Stimulated activated naive CD4-positive, alpha-beta T cell treated with Interleukin-2 at 50 U/mL for 16 hours (primary cell): ENCODE data around the gene ACAA2.

Experiments
- DNase-seq: peaks from one replicate; lab custom pipeline; 2025; lab: John Stamatoyannopoulos, UW

The ACAA2 gene

DNA sequence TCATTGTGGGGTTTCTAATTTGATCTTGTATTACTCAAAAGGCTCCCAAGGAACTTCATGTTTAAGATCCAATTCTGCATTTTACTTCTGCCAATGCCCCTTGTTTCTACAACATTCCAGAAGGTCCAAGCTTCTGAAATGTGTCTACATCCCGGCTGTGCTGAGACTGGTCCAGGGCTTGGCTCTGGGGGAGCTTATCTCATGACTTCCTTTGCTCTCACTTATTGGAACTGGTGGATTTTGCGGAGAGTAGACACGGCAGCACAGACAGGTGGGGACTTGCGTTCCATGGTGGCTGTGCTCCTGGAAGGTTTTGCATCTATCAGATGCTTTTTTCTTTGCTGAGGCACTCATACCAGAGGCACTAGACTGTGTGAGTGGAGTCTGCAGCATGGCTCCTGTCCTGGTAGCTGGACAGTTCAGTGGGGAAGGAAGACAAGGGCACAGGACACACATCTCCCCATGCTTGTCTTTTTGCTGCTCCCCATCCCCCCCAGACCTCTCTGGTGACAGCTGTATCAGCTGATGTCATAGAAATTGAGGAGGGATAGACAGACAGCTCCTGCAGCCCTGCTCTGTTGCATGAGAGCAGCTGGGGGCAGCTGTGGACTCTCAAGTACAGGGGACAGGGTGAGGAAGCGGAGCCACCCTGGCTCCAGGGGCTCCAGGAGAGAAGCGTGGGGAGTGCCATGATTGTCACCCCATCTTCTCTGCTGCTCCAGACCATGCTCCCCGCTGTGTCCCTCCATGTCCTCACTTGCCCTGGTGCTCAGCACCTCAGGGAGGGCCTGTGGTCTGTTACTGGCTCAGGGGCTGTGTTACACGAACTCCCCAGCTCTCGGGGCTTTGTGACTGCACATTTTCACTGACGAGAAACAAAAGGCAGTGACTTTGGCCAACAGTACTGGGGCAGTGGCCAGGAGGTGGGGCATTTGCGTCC is 46.0 kb downstream of the ACAA2 start:
- DNase-seq: no peak

DNA sequence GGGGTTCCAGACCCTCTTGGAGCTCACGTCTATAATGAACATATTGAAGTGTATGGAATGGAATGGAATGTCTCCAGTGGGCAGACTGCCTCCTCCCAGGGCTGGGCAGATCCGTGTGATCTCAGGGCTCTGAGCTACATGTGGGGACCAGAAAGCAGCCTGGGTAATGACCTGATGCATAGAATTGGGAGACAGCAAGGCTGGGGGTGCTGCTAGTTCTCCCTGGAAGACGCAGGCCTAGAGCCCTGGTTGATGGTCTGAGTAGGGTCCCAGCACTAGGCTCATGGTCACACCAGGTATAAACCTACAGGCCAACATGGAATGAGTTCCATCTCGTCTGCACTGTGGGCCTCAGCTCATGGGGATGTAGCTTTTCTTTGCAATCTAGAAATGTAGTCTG is 46.7 kb downstream of the ACAA2 start:
- DNase-seq: no peak

DNA sequence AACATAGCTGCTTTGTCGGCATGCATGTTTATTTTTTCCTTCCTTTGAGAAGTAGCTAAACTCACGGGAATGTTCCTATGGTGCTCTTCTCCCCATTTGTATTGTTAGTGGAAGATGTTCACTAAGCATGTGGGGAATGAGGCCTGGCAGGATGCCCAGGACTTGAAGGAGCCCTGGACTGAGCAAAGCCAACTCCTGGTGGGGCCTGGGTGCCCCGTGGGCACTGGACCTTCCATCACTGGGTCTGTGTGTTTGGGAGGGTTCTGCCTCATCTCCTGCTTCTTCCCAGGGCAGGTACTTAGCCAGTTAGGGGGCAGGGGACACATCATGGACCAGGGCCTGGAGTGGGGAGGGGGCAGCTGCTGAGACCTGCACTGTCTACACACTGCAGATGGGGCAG is 49.3 kb downstream of the ACAA2 start:
- no peak for DNase-seq

DNA sequence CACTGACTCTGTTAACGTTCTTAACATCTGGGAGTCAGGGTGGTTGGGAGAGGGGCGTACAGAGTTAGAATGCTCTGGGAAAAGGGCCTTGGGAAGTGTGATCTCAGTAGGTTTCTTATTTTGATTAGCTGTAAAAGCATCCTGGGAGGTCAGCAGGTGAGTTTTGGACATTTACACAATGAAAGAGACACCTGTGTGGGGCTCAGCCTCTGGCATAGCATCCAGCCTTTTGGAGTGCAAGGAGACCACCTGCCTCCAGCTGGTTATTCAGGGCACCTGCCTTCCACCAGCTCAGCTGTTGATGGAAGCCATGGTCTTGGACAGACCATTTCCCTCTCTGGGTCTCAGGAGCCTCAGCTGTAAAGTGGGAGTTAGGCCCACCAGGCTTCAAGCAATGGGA is 49.7 kb downstream of the ACAA2 start:
- DNase-seq: no peak

DNA sequence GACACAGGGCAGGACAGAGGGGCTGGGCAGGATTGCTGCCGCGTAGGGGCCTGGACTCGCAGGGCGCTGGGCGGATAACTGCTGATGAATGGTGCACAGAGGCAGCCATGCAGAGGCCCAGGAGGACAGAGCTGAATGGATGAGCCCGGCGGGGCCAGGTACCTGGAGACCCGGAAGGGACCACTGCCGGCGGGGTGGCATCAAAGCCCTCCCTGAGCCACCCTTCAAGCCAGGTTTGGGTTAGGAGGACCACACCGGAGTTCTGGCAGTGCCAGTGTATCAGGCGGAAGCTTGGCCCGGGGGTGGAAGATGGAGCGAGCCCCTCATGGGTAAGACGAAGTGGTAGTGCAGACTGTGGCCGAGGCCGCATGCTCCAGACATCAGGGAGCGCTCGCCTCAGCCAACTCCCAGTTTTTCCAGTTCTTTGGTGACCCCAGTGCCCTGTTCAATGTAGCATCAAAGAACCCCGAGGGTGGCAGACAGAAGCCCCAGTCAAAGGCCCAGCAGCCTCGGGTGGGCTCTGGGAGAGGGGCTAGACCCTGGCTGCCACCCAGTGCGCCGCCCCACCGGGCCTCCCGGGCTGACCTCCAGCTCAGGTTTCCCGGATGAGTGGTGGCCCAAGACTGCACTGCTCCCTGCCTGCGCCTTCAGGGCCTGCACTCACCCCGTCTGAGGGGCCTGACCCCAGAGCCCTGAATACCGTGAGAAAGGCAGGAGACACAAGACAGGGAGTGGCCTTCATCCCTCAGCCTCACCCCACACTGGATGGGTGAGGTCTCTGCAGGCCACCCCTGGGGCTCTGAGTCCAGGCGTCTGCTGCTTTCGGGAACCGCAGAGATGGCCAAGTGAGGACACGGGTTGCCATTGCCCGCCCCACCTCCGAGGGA is 50.9 kb downstream of the ACAA2 start:
- no peak for DNase-seq

DNA sequence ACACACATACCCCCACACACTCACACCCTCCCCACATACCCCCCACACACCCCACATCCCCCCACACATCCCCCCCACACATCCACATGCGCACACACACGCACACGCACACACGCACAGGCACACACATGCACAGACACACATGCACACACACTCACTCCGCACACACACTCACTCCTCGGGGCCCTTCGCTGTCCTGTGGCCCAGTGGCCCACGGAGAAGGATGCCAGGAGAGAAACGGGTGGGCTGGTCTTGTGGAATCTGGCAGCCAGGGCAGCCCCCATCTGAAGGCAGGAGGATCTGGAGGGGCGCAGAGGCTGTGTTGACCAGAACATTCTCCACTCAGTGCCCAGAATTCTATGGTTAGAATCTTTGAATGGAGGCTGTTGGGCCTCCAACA is 51.6 kb downstream of the ACAA2 start:
- DNase-seq: no peak

DNA sequence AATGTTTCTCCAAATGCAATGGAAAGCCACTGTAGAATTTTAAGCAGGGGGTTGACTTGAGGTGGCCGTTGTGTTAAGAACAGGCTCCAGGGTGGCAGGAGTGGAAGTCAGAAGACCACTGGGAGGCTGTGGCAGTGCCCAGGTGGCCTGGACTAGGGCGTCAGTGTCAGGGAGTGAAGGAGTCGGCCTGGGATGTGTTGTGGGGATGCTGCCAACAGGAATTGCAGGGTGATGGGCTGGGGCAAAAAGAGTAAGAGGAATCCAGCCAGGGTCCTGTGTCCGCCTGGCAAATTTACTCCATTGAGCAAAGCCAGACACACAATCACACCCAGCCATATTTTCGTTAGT is 55.1 kb downstream of the ACAA2 start:
- no peak for DNase-seq

DNA sequence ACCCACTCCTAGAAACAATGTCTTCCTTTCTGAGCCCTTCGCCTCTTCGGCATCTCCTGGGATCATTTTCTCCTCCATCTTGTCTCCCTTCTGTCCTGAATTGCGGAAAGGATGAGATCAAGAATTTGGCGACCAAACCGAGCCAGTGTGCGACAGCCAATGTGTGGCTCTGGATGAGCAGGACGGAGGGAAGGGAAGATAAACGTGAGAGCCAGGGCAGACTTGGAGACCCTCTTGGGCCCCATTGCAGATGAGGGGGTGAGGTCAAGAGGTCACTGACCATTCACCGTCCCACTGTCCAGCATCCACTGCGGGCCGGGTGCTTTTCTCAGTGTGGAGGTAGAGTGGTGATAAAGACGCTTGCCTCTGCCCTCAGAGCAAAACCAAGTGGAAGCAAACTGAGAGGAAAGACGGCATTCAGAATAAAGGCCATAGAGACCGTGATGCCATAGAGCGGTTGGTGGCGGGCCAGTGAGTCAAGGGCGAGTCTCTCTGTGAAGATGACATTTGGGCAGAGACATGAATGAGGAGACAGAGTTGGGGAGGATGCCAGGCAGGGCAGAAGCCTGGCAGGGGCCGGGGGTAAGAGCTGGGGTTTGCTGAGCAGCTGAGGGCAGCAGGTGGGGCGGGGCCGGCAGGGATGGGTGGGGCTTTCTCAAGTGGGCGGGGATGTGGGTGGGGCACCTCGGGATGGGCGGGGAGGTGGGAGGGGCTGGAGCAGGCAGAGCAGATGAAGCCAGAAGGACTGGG is 55.6 kb downstream of the ACAA2 start:
- no peak for DNase-seq

DNA sequence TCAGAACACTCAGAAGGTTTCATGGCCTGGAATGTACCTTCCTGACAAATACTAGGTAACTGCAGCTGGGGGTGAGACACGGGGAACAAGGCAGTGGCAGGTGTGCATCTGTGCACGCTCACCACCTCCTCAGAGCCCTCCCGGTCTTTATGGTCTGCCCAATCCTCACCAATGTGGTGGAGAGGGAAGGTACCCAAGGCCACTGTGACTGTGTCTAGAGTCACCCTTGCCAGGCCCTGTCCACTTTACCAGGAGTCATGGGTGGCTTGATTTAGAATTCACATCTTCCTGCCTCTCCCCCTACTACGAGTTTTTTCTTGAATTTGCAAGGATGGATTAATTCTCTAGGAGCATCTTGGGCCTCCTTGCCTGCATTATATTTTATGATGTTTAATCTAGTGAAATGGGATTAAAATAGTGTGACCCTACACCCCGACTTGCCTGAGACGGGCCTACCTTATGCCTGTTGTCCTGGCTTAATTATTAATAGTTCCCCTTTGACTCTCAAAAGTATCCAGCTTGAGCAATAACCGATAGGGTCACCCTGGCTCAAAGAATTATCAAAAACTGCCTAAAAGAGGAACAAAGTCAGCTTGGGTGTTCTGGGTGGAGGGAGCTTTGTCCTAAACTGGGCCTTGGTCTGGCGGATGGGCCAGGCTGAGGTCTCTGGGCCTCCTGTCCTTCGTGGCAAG is 56.5 kb downstream of the ACAA2 start:
- DNase-seq: no peak

DNA sequence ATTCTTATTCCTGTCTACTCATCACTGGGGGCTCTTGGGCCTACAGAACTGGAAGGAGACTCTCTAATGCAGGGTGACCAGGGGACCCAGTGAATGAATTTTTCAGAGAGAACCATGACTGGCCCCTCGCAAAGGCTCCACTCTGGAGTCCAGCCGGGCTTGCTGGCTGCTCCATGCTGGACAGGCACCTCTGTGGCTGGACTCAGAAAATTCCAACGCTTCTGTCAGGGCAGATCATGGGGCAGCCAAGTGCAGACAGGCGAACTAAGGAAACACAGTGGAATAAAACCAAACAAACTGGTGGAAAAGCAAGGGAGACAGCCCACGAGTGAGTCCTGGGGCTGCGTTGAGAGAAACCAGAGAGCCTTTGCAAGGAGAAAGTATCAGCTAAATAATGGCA is 57.2 kb downstream of the ACAA2 start:
- no peak for DNase-seq

DNA sequence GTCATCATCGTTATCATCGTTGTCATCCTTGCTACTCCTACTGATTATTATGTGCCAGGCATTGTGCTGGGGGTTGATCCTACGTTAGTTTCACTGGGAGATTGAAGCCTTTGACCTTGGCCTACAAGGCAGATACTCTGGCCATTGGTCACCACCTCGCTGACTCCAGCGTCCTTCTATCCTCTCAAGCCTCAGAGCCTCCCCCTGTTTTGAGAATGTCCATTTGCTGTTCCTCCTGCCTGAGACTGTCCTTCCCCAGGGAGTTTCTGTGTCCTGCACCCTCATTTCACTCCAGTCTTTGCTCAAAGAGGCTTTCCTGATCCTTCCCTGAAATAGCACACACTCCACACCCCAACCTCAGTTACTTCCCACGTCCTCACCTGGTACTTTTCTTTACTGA is 57.8 kb downstream of the ACAA2 start:
- no peak for DNase-seq

DNA sequence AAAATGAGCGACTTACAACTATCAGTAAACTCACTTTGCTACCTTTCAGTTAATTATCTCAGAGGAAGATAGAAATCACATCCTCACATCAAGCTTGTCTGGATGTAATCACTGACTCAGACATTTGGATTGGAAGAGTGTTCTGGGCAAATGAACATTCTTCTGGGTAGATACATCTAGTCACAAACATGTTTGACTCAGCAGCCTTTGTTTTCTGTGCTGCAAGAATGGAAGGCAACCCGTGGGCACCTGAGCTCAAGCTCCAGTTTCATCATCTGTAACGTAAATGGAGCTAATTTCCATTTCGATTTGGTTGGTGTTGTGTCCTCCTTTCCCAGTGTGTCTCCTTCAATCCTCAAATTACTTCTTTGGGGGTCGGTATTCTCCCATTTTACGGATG is 58.5 kb downstream of the ACAA2 start:
- DNase-seq: no peak

DNA sequence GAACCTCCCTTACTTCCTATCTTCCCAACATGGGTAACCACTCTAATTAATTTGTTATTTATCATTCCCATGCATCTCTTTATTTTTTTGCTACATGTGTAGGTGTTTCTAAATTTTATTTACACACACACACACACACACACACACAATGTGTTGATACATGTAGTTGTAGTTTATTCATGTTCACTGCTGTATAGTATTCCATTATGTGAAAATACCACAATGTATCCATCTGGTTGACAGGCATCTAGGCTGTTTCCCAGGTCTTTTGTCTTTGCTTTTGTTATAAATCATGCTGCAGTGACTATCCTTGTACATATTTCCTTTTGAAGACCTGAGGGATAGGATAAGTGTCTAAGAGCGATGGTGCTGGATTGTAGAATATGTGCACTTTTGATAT is 59.7 kb downstream of the ACAA2 start:
- DNase-seq: no peak

DNA sequence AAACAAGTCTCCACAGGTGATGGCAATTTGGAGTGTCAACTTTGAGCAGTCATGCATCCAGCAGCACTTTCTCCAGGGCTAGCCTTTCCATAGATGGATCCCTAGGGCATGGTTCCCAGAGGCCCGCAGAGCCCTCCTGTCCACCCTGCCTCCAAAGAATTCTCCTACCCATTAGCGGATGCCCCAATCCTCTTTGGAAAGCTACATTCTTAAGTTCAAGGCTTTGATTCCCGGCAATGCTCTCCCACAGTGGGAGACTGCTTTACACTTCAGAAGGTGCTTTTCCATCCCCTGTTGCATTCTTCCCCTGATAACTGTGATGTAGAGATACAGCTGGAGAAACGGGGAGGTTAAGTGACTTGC is 61.3 kb downstream of the ACAA2 start:
- no peak for DNase-seq

DNA sequence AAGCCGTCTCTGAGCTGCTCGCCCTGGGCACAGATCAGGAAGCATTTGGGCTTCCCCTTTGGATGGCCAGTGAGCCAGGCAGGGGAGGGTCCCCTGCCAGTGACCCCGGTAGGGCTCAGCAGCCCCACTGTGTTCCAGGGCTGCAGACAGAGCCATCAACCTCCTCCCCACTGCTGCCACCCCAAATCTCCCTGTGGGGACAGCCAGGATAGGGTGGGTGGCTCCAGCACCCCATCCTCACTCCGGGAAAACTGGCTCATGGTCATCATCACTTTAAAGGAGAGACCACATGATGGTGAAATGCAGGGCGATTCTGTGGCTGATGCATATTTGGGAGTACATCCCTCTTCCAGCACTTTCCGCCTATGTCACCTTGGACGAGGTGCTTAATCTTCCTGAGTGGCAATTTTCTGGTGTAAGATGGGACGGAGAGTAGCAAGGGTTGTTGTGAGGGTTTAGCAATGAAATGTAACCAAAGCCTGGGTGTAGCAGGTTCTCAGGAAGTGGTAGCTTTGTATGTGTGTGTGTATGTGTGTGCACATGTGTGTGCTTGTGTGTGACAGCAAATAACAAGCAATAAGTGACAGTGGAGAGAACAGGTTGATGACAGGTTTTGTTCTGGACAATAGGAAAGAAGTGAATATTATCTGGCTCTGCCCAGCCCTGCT is 61.8 kb downstream of the ACAA2 start:
- no peak for DNase-seq

DNA sequence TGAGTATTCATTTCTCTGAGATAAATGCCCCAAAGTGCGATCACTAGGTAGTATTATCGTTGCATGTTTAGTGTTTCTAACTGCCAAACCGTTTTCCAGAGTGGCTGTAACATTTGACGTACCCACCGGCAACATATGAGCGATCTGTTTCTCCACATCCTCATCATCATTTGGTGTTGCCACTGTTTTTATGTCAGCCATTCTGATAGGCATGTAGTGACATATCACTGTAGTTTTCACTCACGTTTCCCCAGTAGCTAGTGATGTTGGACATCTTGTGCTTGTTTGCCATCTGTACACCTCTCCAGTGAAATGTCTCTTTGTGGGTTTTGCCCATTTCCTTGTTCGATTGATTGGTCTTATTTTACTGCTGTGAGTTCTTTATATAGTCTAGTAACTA is 63.8 kb downstream of the ACAA2 start:
- DNase-seq: no peak

DNA sequence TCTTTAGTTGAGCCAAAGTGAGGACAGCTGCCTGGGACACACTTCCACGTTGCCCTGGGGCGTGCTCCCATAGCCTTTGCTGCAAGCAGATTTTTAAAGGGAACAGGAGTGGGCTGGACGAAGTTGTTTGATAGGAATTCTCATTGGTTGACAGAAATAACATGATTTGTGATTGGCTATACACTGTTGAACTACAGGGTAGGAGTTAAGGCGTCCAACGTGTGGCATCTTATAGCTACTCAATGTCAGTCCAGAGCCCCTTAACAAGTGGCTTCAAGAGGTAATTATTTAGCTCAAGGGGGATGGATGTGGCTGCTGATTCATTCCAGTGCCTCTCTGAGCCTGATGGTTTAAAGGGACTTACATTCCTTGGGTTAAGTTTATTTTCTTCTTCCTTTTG is 65.5 kb downstream of the ACAA2 start:
- no peak for DNase-seq

DNA sequence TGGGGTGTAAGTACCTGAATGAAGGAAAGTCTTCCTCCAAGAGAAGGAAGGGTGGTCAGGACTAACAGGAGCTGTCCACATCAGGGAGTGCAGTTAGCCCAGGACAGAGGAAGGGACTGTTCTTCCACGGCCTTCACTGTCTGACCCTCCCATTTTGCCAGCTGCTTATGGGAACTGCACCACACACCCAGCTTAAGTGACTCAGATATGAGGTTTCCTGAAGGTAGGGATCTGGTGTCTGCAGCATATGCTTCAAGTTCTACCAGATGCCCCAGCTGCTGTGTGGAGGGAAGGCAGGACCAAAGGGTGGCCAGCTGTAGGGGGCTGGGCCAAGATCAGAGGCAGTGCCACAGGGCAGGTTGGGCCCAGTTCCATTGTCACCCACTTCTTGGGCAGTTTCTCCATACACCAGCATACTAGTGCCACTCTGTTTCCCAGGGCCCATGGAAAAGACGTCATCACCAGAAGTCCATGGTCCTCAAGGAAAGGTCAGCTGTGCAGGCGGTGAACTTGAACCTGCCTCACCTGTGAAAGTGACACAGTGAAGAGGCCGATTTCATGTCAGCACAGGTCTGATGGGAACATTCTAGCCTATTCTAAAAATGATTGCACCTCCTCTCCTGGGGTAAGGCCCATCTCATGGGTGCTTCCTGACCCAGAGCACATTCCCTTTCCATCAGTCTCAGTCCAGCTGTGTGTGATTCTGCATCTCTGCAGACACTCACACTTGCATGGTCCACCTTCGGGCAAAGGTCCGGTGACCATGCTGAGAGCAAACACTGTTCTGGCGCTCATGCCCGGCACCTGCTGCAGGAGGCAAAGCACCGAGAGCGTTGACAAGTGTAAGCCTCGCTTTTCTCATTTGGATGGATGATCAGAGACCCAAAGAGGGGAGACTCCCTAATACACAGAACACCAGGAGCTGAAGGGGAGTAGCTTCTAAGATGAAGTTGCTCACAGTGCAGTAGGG is 68.0 kb downstream of the ACAA2 start:
- no peak for DNase-seq

DNA sequence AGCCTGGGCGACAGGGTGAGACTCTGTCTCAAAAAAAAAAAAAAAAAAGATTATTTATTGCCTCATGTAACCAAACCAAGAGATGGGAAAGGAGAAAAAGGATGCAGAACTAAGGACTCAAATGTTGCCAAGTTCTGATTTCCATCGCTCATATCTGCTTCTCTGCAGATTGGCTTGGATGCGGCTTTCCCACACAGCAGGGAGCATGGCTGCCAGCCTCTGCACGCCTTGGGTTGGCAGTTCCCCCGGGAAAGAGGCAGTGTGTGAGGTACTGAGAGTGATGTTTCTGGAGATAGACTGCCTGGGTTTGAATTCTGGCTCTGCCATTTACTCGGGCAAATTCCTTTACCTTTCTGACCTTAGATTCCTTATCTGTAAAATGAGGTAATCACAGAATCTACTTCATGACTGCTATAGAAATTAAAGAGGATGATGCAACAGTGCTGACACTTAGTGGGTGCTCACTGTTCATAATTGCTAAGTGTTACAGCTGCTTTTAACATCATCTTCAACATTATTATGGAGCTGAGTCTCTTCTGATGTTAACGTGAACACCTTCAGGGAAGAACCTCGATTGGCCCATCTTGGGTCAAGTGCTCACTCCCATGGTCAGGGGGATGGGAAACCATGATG is 68.8 kb downstream of the ACAA2 start:
- DNase-seq: no peak

DNA sequence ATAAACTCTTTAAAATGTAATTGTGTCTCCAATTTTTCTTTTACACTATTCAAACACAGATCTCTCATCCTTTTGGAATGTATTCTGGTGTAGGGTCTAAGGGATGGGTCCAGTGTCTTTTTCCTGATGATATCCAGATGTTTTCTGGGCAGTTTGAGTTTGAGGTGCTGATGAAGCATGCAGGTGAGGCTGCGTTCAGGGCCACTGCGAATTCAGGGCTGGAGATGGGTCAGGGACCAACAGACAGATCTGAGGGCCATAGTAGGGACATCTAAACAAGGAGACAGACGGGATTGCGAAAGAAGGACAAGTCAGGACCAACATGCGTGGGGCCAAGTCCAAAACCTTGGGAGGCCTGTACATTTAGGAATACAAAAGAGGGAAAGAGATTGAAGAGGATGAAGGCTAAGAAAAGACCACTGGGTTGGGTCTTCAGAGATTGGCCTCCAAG is 70.2 kb downstream of the ACAA2 start:
- DNase-seq: no peak
